ENCODE data around the gene KCNQ2. TPM values are rescaled to one million over a fixed set of nuclear protein-coding genes. Genes with fewer than 3 reads are reported as not detected.
"Not testable (repeated sequence)": the region's sequence is repeated elsewhere in the genome, so short reads cannot be mapped to it uniquely, and the experiment has no call there.

Gene KCNQ2
- polyA plus RNA-seq (2012; ENCODE audit: missing spikeins): 2.7 TPM

DNA sequence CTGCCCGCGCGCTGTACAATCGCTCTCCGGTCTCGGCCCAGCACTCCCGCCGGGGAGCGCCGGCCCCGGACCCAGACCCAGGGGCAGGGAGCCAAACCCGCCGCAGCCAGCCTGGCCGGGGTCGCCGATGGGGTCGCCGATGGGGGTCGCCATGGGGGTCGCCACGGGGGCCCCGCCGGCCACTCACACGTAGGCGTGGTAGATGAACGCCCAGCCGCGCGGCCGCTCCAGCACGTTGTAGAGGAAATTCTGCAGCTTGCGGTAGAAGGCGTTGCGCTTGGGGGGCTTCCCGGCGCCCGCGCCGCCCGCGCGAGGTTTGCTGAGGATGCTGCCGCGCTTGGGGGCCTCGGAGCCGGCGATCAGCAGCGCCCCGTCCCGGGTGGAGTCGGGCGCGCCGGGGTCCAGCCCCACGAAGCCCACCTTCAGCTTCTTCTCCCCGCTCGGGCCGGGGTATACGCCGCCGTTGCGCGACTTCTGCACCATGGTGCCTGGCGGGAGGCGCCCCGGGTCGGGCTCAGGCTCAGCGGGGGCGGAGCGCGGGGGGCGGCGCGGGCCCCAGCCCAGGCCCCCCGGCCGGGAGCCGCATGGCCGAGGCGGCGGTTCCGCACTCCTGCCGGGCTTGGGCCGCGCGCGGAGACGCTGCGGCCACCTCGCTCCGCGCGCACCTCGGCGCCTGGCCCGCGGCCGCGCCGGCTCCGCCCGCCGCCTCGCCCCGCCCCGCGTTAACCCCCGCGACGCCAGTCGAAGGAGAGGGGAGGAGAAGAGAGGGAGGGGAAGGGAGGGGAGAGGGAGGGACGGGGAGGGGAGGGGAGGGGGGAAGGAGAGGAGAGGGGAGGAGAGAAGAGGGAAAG lies at the start of gene KCNQ2:
Gene KCNQ2 (minus strand): TSS at position 675 of the 851 bp plus-strand sequence. CDS start 192 bp downstream, at position 483.
- TF ChIP-seq POLR2A (IDR thresholded peaks at IDR 0.05; ENCODE audit: low read depth, low read length): no peak
- FAIRE-seq (no peak), DNase-seq (ENCODE audit: insufficient read length) (no peak)

GRCh38 chr20:63521602-63522001 lies 49.1 kb upstream of the KCNQ2 start:
- TF ChIP-seq POLR2AphosphoS5 (IDR thresholded peaks at IDR 0.05; ENCODE audit: low read depth, low read length) (no peak), TAF1 (IDR thresholded peaks at IDR 0.05; ENCODE audit: borderline replicate concordance, low read depth, low read length) (no peak), POLR2A (IDR thresholded peaks at IDR 0.05; ENCODE audit: low read depth, low read length) (no peak)
- FAIRE-seq (no peak), DNase-seq (ENCODE audit: insufficient read length) (no peak)

DNA sequence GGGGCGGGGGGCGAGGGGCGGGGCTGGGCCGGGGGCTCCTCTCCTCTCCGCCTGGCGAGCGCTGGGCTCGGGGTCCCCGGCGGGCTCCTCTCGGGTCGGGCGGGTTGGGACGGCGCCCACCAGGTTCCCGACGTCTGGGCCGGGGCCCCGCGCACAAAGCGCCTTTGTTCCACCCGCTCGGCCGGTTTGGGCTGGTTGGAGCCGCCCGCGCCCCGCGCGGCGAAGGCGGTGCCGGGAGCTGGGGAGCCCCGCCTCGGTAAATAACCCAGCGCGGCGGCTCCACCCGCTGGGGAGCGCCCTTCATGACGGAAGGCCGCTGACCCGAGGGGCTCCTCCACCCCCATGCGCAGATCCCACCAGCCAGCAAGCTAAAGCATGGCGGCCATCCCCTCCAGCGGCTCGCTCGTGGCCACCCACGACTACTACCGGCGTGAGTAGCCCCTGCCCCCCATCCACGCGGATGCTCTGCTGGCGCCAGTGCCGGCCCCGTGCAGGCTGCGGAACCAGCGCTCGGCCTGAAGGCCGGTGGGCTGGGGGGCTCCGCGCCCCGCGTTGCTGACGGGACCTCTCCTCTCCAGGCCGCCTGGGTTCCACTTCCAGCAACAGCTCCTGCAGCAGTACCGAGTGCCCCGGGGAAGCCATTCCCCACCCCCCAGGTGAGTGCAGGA lies 48.6 kb upstream of the KCNQ2 start:
- FAIRE-seq (peak; percentile 90), DNase-seq (ENCODE audit: insufficient read length) (peak; percentile 89)
- TF ChIP-seq POLR2A (IDR thresholded peaks at IDR 0.05; ENCODE audit: low read depth, low read length): peak; percentile 46
- TF ChIP-seq TAF1 (IDR thresholded peaks at IDR 0.05; ENCODE audit: borderline replicate concordance, low read depth, low read length): no peak
- TF ChIP-seq POLR2AphosphoS5 (IDR thresholded peaks at IDR 0.05; ENCODE audit: low read depth, low read length): peak; percentile 10; the same call in 1 of the 2 replicates

DNA sequence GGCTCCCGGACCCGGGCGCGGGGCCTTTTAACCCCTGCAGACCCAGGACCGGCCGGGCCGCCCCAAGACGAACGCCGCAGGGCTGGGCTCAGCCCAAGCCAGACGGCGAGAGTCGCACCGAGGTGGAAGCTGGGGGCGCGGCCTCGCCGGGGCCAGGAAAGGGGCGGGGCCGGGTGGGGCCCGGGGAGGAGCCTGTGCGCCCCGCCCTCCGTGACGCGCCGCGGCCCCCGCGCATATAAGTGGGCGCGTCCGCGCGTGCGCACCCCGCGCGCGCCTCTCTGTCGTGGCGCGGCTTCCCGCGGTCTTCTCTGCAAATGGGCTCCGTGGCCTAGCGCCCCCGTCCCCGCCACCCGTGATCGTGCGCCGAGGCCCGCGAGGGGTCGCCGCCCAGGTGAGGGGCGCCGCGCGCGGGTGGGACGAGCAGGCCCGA lies 48.1 kb upstream of the KCNQ2 start, which contains the start of gene PPDPF:
Gene PPDPF (plus strand): TSS at position 262 of the 430 bp plus-strand sequence. CDS start 544 bp downstream, outside the sequence.
- TF ChIP-seq POLR2AphosphoS5 (IDR thresholded peaks at IDR 0.05; ENCODE audit: low read depth, low read length): peak; percentile 85
- peak; percentile 96 for TF ChIP-seq POLR2A (IDR thresholded peaks at IDR 0.05; ENCODE audit: low read depth, low read length)
- TF ChIP-seq TAF1 (IDR thresholded peaks at IDR 0.05; ENCODE audit: borderline replicate concordance, low read depth, low read length): peak; percentile 77
- peak; percentile 98 for DNase-seq (ENCODE audit: insufficient read length)
- FAIRE-seq: peak; percentile 83

- peak; percentile 72 for DNase-seq (ENCODE audit: insufficient read length)
- TF ChIP-seq POLR2A (IDR thresholded peaks at IDR 0.05; ENCODE audit: low read depth, low read length) (no peak), POLR2AphosphoS5 (IDR thresholded peaks at IDR 0.05; ENCODE audit: low read depth, low read length) (no peak), TAF1 (IDR thresholded peaks at IDR 0.05; ENCODE audit: borderline replicate concordance, low read depth, low read length) (no peak)
- peak; percentile 9 for FAIRE-seq
Observed at GRCh38 chr20:63519668-63520503, 47.4 kb upstream of the KCNQ2 start.

- TF ChIP-seq POLR2AphosphoS5 (IDR thresholded peaks at IDR 0.05; ENCODE audit: low read depth, low read length) (no peak), TAF1 (IDR thresholded peaks at IDR 0.05; ENCODE audit: borderline replicate concordance, low read depth, low read length) (no peak), POLR2A (IDR thresholded peaks at IDR 0.05; ENCODE audit: low read depth, low read length) (no peak)
- no peak for DNase-seq (ENCODE audit: insufficient read length)
- FAIRE-seq: no peak
Observed at GRCh38 chr20:63518946-63519667, 46.7 kb upstream of the KCNQ2 start.

- DNase-seq (ENCODE audit: insufficient read length) (no peak), FAIRE-seq (no peak)
- no peak for TF ChIP-seq TAF1 (IDR thresholded peaks at IDR 0.05; ENCODE audit: borderline replicate concordance, low read depth, low read length)
- TF ChIP-seq POLR2AphosphoS5 (IDR thresholded peaks at IDR 0.05; ENCODE audit: low read depth, low read length): no peak
- no peak for TF ChIP-seq POLR2A (IDR thresholded peaks at IDR 0.05; ENCODE audit: low read depth, low read length)
Observed at GRCh38 chr20:63518351-63518861, 46.0 kb upstream of the KCNQ2 start.

DNA sequence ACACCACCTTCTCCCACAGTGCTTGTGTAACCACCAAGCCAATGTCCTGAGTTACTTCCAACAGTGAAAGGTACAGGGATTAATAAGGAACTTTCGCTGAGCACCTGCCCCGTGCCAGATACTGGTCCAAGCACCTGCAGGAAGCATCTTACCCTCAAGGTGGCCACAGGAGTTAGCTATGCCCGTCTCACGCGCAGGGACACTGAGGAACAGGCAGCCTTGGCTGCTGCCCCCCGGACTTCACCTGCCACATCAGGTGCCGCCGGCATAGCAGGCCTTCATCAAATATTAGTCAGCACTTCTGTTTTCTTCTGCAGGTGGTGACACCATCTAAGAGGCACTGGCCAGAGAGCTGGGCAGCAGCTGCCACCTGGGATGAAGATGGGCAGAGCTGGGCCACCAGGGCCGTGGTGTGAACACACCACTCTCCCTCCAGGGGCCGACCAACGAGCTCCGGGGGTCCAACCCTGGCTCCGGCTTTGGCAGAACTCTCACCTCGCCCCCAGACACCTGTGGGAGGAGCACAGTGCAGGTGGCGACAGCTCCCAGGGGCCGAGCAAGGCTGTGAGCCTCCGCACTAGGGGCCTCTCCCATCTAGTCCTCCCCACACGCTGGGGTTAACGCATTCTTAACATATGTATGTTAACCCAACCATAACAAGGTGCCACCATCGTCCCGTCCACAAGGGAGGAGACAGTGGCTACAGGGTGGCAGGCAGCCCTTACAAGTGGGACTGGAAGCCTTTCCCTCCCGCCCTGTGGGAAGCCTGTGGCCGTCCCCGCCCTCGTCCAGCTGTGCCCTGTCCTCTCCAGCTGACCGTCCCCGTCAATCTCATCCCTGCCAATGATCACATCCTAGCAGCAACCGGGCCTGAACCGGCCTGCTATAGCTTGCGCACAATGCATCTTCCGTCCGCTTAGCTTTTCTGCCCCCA lies 45.2 kb upstream of the KCNQ2 start:
- FAIRE-seq: no peak
- TF ChIP-seq POLR2AphosphoS5 (IDR thresholded peaks at IDR 0.05; ENCODE audit: low read depth, low read length): no peak
- TF ChIP-seq POLR2A (IDR thresholded peaks at IDR 0.05; ENCODE audit: low read depth, low read length): no peak
- TF ChIP-seq TAF1 (IDR thresholded peaks at IDR 0.05; ENCODE audit: borderline replicate concordance, low read depth, low read length): no peak

GRCh38 chr20:63514520-63514919 lies 42.1 kb upstream of the KCNQ2 start:
- not testable (repeated sequence) for FAIRE-seq

More for the DNA sequence above, 45.2 kb upstream of the KCNQ2 start:
- DNase-seq (ENCODE audit: insufficient read length): no peak

GRCh38 chr20:63513207-63513606 lies 40.8 kb upstream of the KCNQ2 start:
- FAIRE-seq: no peak
- DNase-seq (ENCODE audit: insufficient read length): no peak
- TF ChIP-seq POLR2A (IDR thresholded peaks at IDR 0.05; ENCODE audit: low read depth, low read length) (no peak), TAF1 (IDR thresholded peaks at IDR 0.05; ENCODE audit: borderline replicate concordance, low read depth, low read length) (no peak), POLR2AphosphoS5 (IDR thresholded peaks at IDR 0.05; ENCODE audit: low read depth, low read length) (no peak)

More at GRCh38 chr20:63514520-63514919, 42.1 kb upstream of the KCNQ2 start:
- not testable (repeated sequence) for DNase-seq (ENCODE audit: insufficient read length)
